Neural cell (in vitro differentiated cells): ENCODE data around the gene ELOVL3. TPM values are rescaled to one million over a fixed set of nuclear protein-coding genes. Genes with fewer than 3 reads are reported as not detected.
"Not testable (repeated sequence)": the region's sequence is repeated elsewhere in the genome, so short reads cannot be mapped to it uniquely, and the experiment has no call there.

ENCODE experiments used
- H2AFZ ChIP-seq: fragments of 200-600, 300-800 bp; sonication (generic), shearing (Covaris generic); 2 replicates; pipeline ENCODE4 v1.6.0; 2014; ENCODE audit warnings: low read depth, mild to moderate bottlenecking, antibody characterized with exemption, low read length, moderate library complexity
- H3F3A ChIP-seq: fragments of 200-600 bp; shearing (Covaris generic); 2 replicates; pipeline ENCODE4 v1.6.1; 2016; ENCODE audit warnings: mild to moderate bottlenecking, moderate library complexity, mixed read lengths, antibody characterized with exemption, low read length; ENCODE audit not compliant: insufficient read depth, poor library complexity, severe bottlenecking
- H3K27ac ChIP-seq: fragments of 200-600, 300-800 bp; sonication (generic), shearing (Covaris generic); 2 replicates; pipeline ENCODE4 v1.5.1; 2014; ENCODE audit warnings: mild to moderate bottlenecking, low read length, moderate library complexity
- H3K27me3 ChIP-seq: fragments of 300-800, 200-600 bp; sonication (generic), shearing (Covaris generic); 2 replicates; pipeline ENCODE4 v1.6.0; 2014; ENCODE audit warnings: mild to moderate bottlenecking, low read depth, low read length, moderate library complexity; ENCODE audit not compliant: insufficient read depth
- H3K36me3 ChIP-seq: fragments of 300-800, 200-600 bp; sonication (generic), shearing (Covaris generic); 2 replicates; pipeline ENCODE4 v1.5.1; 2014; ENCODE audit warnings: mild to moderate bottlenecking, antibody characterized with exemption, low read length, moderate library complexity; ENCODE audit not compliant: insufficient read depth
- H3K4me2 ChIP-seq: fragments of 300-800, 200-600 bp; sonication (generic), shearing (Covaris generic); 2 replicates; pipeline ENCODE4 v1.6.0; 2014; ENCODE audit warnings: mild to moderate bottlenecking, low read length
- H3K4me3 ChIP-seq: fragments of 300-800, 200-600 bp; sonication (generic), shearing (Covaris generic); 2 replicates; pipeline ENCODE4 v1.5.1; 2014; ENCODE audit warnings: mild to moderate bottlenecking, low read length, moderate library complexity
- H3K79me2 ChIP-seq: fragments of 200-600 bp; shearing (Covaris generic); replicated peaks from 2 replicates; pipeline ENCODE4 v1.6.0; 2014; ENCODE audit warnings: mild to moderate bottlenecking, low read length, moderate library complexity; ENCODE audit not compliant: insufficient read depth
- H3K9ac ChIP-seq: fragments of 300-800, 200-600 bp; sonication (generic), shearing (Covaris generic); 2 replicates; pipeline ENCODE4 v1.6.1; 2016; ENCODE audit warnings: mild to moderate bottlenecking, low read length, mixed read lengths
- H3K9me2 ChIP-seq: fragments of 200-600 bp; shearing (Covaris generic); 2 replicates; pipeline ENCODE4 v1.6.1; 2016; ENCODE audit warnings: mild to moderate bottlenecking, low read length, mixed read lengths; ENCODE audit not compliant: insufficient read depth
- H3K9me3 ChIP-seq: fragments of 200-600, 300-800 bp; sonication (generic), shearing (Covaris generic); 2 replicates; pipeline ENCODE4 v1.6.1; 2016; ENCODE audit warnings: mild to moderate bottlenecking, mixed run types, low read length, moderate library complexity, mixed read lengths
- H4K20me1 ChIP-seq: fragments of 200-600 bp; shearing (Covaris generic); 2 replicates; pipeline ENCODE4 v1.6.1; 2016; ENCODE audit warnings: mild to moderate bottlenecking, mixed run types; ENCODE audit not compliant: insufficient read depth
- CTCF ChIP-seq: fragments of 450-650 bp; IDR thresholded peaks from 2 replicates; pipeline ENCODE4 v1.5.1; 2014; ENCODE audit warnings: antibody characterized with exemption, mild to moderate bottlenecking, moderate library complexity; ENCODE audit not compliant: poor library complexity, severe bottlenecking
- EP300 ChIP-seq: fragments of 450-650 bp; conservative IDR thresholded peaks from 2 replicates; pipeline ENCODE4 v1.6.1; 2014; ENCODE audit warnings: antibody characterized with exemption, mild to moderate bottlenecking, moderate library complexity; ENCODE audit not compliant: poor library complexity, severe bottlenecking
- EZH2 ChIP-seq: fragments of 200-600, 300-800 bp; shearing (Covaris generic), sonication (generic); IDR thresholded peaks from 2 replicates; pipeline ENCODE4 v1.6.1; 2014; ENCODE audit warnings: antibody characterized with exemption, low read length, borderline replicate concordance, mild to moderate bottlenecking; ENCODE audit not compliant: insufficient read depth, poor library complexity, severe bottlenecking
- MXI1 ChIP-seq: fragments of 450-650 bp; conservative IDR thresholded peaks from 2 replicates; pipeline ENCODE4 v1.6.1; 2014; ENCODE audit warnings: antibody characterized with exemption, mild to moderate bottlenecking; ENCODE audit not compliant: poor library complexity, severe bottlenecking
- POLR2AphosphoS5 ChIP-seq: IDR thresholded peaks from 2 replicates; pipeline ENCODE4 v1.6.1; 2012
- RAD21 ChIP-seq: fragments of 450-650 bp; conservative IDR thresholded peaks from 2 replicates; pipeline ENCODE4 v1.6.1; 2014; ENCODE audit warnings: antibody characterized with exemption, mild to moderate bottlenecking, moderate library complexity
- REST ChIP-seq: IDR thresholded peaks from 2 replicates; pipeline ENCODE4 v1.6.1; 2012; ENCODE audit warnings: borderline replicate concordance
- SMC3 ChIP-seq: fragments of 450-650 bp; conservative IDR thresholded peaks from 2 replicates; pipeline ENCODE4 v1.6.1; 2014; ENCODE audit warnings: antibody characterized with exemption, mild to moderate bottlenecking, moderate library complexity; ENCODE audit not compliant: poor library complexity
- TAF1 ChIP-seq: IDR thresholded peaks from 2 replicates; pipeline ENCODE4 v1.6.1; 2012; ENCODE audit warnings: low read depth
- polyA plus RNA-seq: library from polyadenylated mRNA; depleted of rRNA; stranded (reverse); fragments of >200 nt; gene quantifications from 2 replicates; pipeline ENCODE4 v1.2.3, GENCODE V29; 2014

The ELOVL3 gene
- polyA plus RNA-seq, 1 donor from 2014 or later = not detected

- H3K27ac ChIP-seq = no peak overlapping the region
- H3K27me3 ChIP-seq = no peaks in the 10 kb centered on the region
- no peak overlapping the region for H3K9ac ChIP-seq
- no peak overlapping the region for H3K4me2 ChIP-seq
- no peak overlapping the region for H3K4me3 ChIP-seq
- TF ChIP-seq RAD21 = no peak
- H3K9me3 ChIP-seq = no peaks in the 10 kb centered on the region
- no peaks in the 10 kb centered on the region for H3K9me2 ChIP-seq
- H3K79me2 ChIP-seq = no peaks in the 10 kb centered on the region
- no peaks in the 10 kb centered on the region for H4K20me1 ChIP-seq
- no peaks in the 10 kb centered on the region for H3K36me3 ChIP-seq
- no peaks in the 10 kb centered on the region for H3F3A ChIP-seq
- no peak overlapping the region for H2AFZ ChIP-seq
Measured at GRCh38 chr10:102208311-102209035, 17.6 kb upstream of the ELOVL3 start.

- Histone ChIP-seq H2AFZ (no peak overlapping the region), H3K9ac (no peak overlapping the region), H4K20me1 (no peaks in the 10 kb centered on the region), H3K9me3 (no peaks in the 10 kb centered on the region), H3K27me3 (no peaks in the 10 kb centered on the region), H3K79me2 (no peaks in the 10 kb centered on the region), H3K4me2 (no peak overlapping the region), H3F3A (no peaks in the 10 kb centered on the region), H3K36me3 (no peaks in the 10 kb centered on the region), H3K9me2 (no peaks in the 10 kb centered on the region), H3K27ac (no peak overlapping the region), H3K4me3 (no peak overlapping the region)
- no peak for TF ChIP-seq TAF1
- no peak for TF ChIP-seq RAD21
- no peak for TF ChIP-seq CTCF
- TF ChIP-seq MXI1 = no peak
- TF ChIP-seq SMC3 = no peak
- no peak for TF ChIP-seq POLR2AphosphoS5
- TF ChIP-seq EZH2 = no peak
- no peak for TF ChIP-seq EP300
- TF ChIP-seq REST = no peak
Measured at GRCh38 chr10:102211615-102212299, 14.3 kb upstream of the ELOVL3 start.

GRCh38 chr10:102213599-102213998 is 12.5 kb upstream of the ELOVL3 start:
- H3K4me3 ChIP-seq, H3K27ac ChIP-seq, H3K27me3 ChIP-seq, H3K79me2 ChIP-seq, H3F3A ChIP-seq, H3K9ac ChIP-seq, H2AFZ ChIP-seq, H3K9me3 ChIP-seq, H3K4me2 ChIP-seq, H3K9me2 ChIP-seq, H4K20me1 ChIP-seq, H3K36me3 ChIP-seq: not testable (repeated sequence)
